ENCODE measurements around the gene TECPR1. TPM values are rescaled to one million over a fixed set of nuclear protein-coding genes. Genes with fewer than 3 reads are reported as not detected.

Gene TECPR1
- total RNA-seq, 1 experiment from 2014 or later: 13.9 TPM

- Mint-ChIP-seq H3K4me3 (no peak overlapping the region), H3K4me1 (peaks cover 2 to 6% of the 10 kb centered on the region in 2 experiments; a peak in 2 of 4 replicates), H3K27me3 (ENCODE audit: low read depth) (no peaks in the 10 kb centered on the region), H3K36me3 (ENCODE audit: insufficient read depth in 1 of 3, low read depth in 3 of 3) (peaks cover 0 to 6% (median 0%) of the 10 kb centered on the region in 3 experiments; a peak in 2 of 7 replicates), H3K27ac (peak overlapping the region in 1 of 3 experiments; percentile 65; a peak in 1 of 7 replicates), H3K9me3 (no peaks in the 10 kb centered on the region; a peak in 1 of 5 replicates)
- H3K79me1 ChIP-seq (ENCODE audit: insufficient read depth, low read depth, low read length, poor library complexity, severe bottlenecking): no peaks in the 10 kb centered on the region
- H3K27me3 ChIP-seq (ENCODE audit: insufficient read depth, low read length): no peaks in the 10 kb centered on the region
- no peaks in the 10 kb centered on the region for H3K9me3 ChIP-seq (ENCODE audit: control insufficient read depth, low read depth, low read length)
- no peak overlapping the region for H2AFZ ChIP-seq (ENCODE audit: low read length)
- H2BK12ac ChIP-seq (ENCODE audit: insufficient read length, low read depth, low read length): no peak overlapping the region
- H3K14ac ChIP-seq (ENCODE audit: insufficient read depth, low read length): no peak overlapping the region
- H4K20me1 ChIP-seq (ENCODE audit: control insufficient read depth, insufficient read depth, insufficient read length): no peaks in the 10 kb centered on the region
- H3K4me2 ChIP-seq (ENCODE audit: insufficient read depth, insufficient read length, low read length): no peak overlapping the region
- H3K79me2 ChIP-seq (ENCODE audit: insufficient read depth, low read length): no peaks in the 10 kb centered on the region
- H3K4ac ChIP-seq (ENCODE audit: low read depth, low read length): no peak overlapping the region
- H2AK5ac ChIP-seq (ENCODE audit: insufficient read length, low read length): no peak overlapping the region
- H3K23ac ChIP-seq (ENCODE audit: insufficient read length, low read depth, low read length): no peak overlapping the region
- H2BK120ac ChIP-seq (ENCODE audit: low read depth, low read length, poor library complexity, severe bottlenecking): no peak overlapping the region
- H3K9ac ChIP-seq (ENCODE audit: extremely low read depth, insufficient read length, low read length): no peak overlapping the region
- H2BK15ac ChIP-seq (ENCODE audit: low read depth, low read length): no peak overlapping the region
- no peaks in the 10 kb centered on the region for H3K23me2 ChIP-seq (ENCODE audit: insufficient read length, low read depth, low read length, poor library complexity, severe bottlenecking)
- DNase-seq: no peak
- no peak overlapping the region for H3K56ac ChIP-seq (ENCODE audit: insufficient read length, low read depth, low read length)
- no peak for TF ChIP-seq CTCF (conservative IDR thresholded peaks at IDR 0.05)
- no peak overlapping the region for H4K91ac ChIP-seq (ENCODE audit: insufficient read length, low read depth, low read length)
- H3K27ac ChIP-seq (ENCODE audit: insufficient read length, low read depth, low read length): no peak overlapping the region
- no peak overlapping the region for H3T11ph ChIP-seq (ENCODE audit: low read length)
- H3K4me1 ChIP-seq (ENCODE audit: insufficient read depth, low read length): no peaks in the 10 kb centered on the region
- no CpG with 5 or more reads among the region's 16 CpGs for WGBS (ENCODE audit: extremely low coverage, insufficient read length, low lambda C conversion rate)
- H2BK20ac ChIP-seq (ENCODE audit: low read depth, low read length, poor library complexity, severe bottlenecking): no peak overlapping the region
- no peak overlapping the region for H2BK5ac ChIP-seq (ENCODE audit: insufficient read length, low read length)
- no peak overlapping the region for H4K8ac ChIP-seq (replicated peaks; ENCODE audit: insufficient read length, low read depth, low read length)
- no peak overlapping the region for H3K18ac ChIP-seq (ENCODE audit: insufficient read length, low read depth, low read length)
- no peak overlapping the region for H4K5ac ChIP-seq (ENCODE audit: insufficient read length, low read depth, low read length)
Measured at GRCh38 chr7:98225913-98226614, 26.0 kb downstream of the TECPR1 start.
